ENCODE measurements around the gene RAB24.

Gene RAB24

DNA sequence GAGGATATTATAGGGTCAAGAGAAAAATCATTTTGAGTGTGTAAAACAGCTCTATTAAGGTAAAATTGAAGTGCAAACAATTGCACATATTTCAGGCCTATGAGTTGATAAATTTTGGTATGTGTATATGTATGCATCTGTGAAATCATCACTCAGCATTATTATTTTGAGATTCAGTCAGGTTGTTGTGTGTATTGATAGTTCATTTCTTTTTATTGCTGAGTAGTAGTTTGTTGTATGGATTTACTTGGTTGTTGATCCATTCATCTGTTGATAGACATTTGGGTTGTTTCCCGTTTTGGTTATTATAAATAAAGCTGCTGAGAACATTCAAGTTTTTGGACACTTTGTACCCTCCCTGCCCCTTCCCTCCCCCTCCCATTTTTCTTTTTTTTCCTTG, 50.3 kb downstream of the RAB24 start:
- CTCF ChIA-PET, result interaction anchor here (0.6 kb wide), 2 partner anchors 32 to 64 kb away, joined by 3 to 4 read pairs; no protein-coding TSS in a partner anchor
- TF ChIP-seq LEF1 (IDR thresholded peaks at IDR 0.05; ENCODE audit: borderline replicate concordance), result no peak
- no peak for TF ChIP-seq HDGF (IDR thresholded peaks at IDR 0.05; ENCODE audit: borderline replicate concordance)
- TF ChIP-seq SP1 (IDR thresholded peaks at IDR 0.05), result no peak
- no peak for TF ChIP-seq FOXK2 (IDR thresholded peaks at IDR 0.05)
- POLR2A ChIA-PET, result no interaction called here
- no peak for DNase-seq (ENCODE audit: extremely low spot score)

Data from HEK293T (cell line).